Measurements from ENCODE around the gene KATNA1.

Gene KATNA1

DNA sequence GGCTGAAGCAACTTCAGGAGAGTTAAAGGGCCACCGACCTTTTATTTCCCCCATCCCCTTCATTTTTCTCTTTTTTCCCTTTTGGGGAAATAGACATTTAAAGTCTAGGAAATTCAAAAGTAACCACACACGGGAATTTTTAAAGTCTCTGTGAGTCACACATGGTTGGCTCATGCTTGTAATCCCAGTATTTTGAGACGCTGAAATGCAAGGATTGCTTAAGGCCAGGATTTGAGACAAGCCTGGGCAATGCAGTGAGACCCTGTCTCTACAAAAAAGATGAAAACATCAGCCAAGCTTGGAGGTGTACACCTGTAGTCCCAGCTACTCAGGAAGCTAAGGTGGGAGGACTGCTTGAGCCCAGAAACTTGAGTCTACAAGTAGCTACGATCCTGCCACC lies 34.2 kb downstream of the KATNA1 start:
- no peak for DNase-seq (ENCODE audit: low read depth in 1 of 2, low spot score in 1 of 2)

- no peak for DNase-seq (ENCODE audit: low read depth in 1 of 2, low spot score in 1 of 2)
Measured at GRCh38 chr6:149608381-149608982, 40.0 kb downstream of the KATNA1 start.

DNA sequence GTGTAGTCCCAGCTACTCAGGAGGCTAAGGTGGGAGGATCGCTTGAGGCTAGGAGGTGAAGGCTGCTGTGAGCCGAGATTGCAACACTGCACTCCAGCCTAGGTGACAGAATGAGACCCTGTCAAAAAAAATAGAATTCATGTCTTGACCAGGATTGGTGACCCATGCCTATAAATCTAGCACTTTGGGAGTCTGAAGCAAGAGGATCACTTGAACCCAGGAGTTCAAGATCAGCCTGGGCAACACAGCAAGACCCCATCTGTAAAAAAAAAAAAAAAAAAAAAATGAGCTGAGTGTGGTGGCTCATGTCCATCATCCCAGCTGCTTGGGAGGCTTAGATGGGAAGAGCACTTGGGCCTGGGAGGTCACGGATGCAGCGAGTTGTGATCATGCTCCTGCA lies 48.0 kb downstream of the KATNA1 start:
- DNase-seq (ENCODE audit: low read depth in 1 of 2, low spot score in 1 of 2), result no peak

GRCh38 chr6:149593408-149593807 lies 55.1 kb downstream of the KATNA1 start:
- DNase-seq (ENCODE audit: low read depth in 1 of 2, low spot score in 1 of 2), result no peak

- DNase-seq (ENCODE audit: low read depth in 1 of 2, low spot score in 1 of 2), result no peak
Measured at GRCh38 chr6:149592983-149593382, 55.5 kb downstream of the KATNA1 start.

GRCh38 chr6:149586149-149586548 lies 62.4 kb downstream of the KATNA1 start:
- no peak for DNase-seq (ENCODE audit: low read depth in 1 of 2, low spot score in 1 of 2)

- DNase-seq (ENCODE audit: low read depth in 1 of 2, low spot score in 1 of 2), result no peak
Measured at GRCh38 chr6:149581349-149581748, 67.2 kb downstream of the KATNA1 start.

DNA sequence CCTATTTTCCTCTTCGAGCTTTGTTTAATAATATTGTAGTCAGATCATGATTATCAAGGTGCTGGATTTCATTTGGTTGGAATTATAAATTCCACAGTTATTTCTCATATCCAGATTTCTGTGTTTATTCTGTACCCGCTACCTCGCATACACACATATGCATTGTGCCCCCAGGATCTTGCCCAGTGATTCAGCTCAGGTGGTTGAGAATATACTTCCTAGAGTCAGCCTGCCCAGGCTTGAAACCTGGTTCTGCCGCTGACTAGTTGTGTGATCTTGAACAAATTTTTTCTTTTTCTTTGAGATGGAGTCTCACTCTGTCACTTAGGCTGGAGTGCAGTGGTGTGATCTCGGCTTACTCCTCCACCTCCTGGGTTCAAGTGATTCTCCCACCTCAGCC lies 67.6 kb downstream of the KATNA1 start:
- DNase-seq (ENCODE audit: low read depth in 1 of 2, low spot score in 1 of 2), result no peak

GRCh38 chr6:149567945-149568585 lies 80.4 kb downstream of the KATNA1 start:
- no peak for DNase-seq (ENCODE audit: low read depth in 1 of 2, low spot score in 1 of 2)

- DNase-seq (ENCODE audit: low read depth in 1 of 2, low spot score in 1 of 2), result no peak
Measured at GRCh38 chr6:149567194-149567586, 81.3 kb downstream of the KATNA1 start.

DNA sequence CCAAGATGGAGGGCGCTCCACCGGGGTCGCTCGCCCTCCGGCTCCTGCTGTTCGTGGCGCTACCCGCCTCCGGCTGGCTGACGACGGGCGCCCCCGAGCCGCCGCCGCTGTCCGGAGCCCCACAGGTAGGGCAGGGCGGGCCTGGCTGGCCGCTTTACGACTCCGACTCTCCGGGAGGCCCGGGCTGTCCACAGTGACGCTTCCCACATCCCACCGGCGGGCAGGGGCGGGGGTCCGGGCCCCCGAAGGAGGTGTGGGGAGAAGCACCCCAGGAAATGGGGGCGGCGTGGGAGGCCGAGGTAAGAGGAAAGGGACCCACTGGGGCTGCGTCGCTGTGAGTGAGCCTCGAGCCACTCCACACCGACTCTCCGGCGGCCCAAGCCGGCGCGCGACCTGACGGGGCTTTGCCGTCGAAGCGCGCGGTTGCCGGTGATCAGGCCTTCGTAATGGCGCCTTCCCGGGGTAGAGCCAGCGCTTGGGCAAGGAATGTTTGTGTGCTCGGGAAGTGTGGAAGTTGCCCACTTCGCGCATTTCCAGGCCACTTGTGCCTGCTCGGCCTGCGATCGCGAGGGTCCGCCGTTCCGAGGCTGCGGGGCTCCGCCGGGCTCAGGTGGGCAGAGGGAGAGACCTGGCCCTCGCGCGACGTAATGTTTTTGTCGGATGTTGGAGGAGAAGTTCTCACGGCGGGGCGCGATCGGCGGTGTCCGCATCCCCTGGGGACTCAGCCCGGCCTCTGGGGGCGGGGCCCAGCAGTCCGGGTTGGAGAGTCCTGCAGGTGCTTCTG lies 81.9 kb downstream of the KATNA1 start:
- DNase-seq (ENCODE audit: low read depth in 1 of 2, low spot score in 1 of 2), result peak in 1 of 2 donors; percentile 33

- DNase-seq (ENCODE audit: low read depth in 1 of 2, low spot score in 1 of 2), result peak; percentile 92 to 93
Measured at GRCh38 chr6:149565527-149566409, 82.7 kb downstream of the KATNA1 start, which contains the start of gene GINM1. Gene GINM1 (plus strand): TSS chr6:149566375. CDS start chr6:149566415, 40 bp downstream.

DNA sequence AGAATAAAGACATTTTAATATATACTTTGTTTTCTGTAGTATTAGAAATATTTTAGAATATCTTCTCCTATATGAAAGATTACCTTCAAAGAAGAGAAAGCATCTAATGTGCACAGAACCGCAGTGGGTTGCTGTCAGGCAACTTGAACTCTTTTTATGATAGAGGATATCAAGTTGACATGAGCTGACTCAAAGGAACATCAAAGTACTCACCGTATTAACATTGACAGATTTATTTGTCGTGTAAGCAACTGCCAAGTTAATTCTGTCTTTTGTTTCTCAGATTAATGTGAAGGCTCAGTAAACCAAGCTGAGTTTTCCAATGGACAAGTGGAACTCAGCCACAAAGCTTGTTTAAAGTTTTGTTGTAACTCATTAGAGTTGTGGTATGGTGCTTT lies 84.6 kb downstream of the KATNA1 start:
- DNase-seq (ENCODE audit: low read depth in 1 of 2, low spot score in 1 of 2), result no peak

GRCh38 chr6:149563203-149563927 lies 85.1 kb downstream of the KATNA1 start:
- no peak for DNase-seq (ENCODE audit: low read depth in 1 of 2, low spot score in 1 of 2)

DNA sequence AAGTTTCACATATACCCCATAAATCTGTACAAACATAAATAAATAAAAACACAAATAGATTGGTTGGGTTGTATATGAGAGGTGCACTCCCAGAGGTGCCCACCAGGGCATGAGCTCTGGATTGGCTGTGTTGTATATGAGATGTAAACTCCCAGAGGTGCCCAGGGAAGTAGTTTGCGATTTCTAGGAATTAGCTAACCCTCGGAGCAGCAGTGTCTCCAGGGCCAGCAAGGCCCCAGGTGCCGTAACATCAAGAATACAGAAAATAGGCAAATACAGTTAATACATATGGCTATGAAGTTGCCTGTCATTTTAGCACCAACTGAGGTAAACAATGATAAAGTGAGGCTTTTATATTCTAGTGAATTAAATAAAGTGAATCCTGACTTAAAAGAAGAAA lies 87.8 kb downstream of the KATNA1 start:
- no peak for DNase-seq (ENCODE audit: low read depth in 1 of 2, low spot score in 1 of 2)

DNA sequence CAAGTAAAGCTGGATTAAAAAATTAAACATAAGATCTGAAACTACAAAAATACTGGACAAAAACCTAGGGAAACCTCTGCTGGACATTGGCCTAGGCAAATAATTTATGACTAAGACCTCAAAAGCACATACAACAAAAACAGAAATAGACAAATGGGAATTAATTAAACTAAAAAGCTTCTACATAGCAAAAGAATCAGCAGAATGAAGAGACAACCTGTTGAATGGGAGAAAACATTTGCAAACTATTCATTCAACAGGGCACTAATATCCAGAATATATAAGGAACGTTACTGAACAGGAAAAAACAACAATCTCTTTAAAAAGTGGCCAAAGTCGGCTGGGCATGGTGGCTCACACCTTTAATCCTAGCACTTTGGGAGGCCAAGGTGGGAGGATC lies 89.1 kb downstream of the KATNA1 start:
- no peak for DNase-seq (ENCODE audit: low read depth in 1 of 2, low spot score in 1 of 2)

- no peak for DNase-seq (ENCODE audit: low read depth in 1 of 2, low spot score in 1 of 2)
Measured at GRCh38 chr6:149558029-149558428, 90.5 kb downstream of the KATNA1 start.

- DNase-seq (ENCODE audit: low read depth in 1 of 2, low spot score in 1 of 2), result no peak
Measured at GRCh38 chr6:149551920-149552319, 96.6 kb downstream of the KATNA1 start.

DNA sequence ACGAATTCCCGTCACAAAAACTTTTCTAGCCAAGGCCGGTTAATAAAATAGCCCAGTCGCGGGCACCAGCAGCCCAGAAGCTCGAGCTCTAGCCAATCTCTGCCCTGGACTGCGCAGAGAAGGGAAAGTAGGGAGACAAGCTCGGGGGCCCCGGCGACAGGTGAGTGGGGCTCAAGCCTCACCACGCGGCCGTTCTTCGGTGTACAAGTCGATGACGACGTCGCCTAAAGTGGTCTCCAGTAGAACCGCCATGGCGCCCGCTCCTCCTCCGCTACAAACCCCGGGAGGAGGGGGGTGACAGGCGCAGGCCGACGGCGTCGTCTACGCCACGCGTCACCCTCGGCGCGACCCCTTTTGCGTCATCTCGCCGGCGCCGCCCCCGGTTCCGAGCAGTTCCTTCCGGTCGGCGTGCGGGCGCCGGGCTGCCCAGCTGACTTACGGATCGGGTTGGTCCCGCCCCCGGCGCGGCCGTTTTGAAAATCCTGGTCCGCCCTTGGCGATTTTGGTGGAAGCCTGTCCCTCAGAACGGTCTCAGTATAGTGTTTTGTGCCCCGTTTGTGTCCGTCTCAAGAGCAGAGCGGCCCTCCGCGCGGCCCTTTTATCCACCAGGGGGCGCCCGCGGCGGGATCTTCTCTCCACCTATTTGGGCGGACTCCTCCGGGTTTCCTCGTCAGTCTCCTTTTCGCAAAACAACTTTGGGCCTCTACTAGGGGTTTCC lies 102.6 kb downstream of the KATNA1 start, which contains the start of gene PPIL4:
TSS of gene PPIL4 (minus strand) at position 290 of the 718 bp plus-strand sequence. CDS start at position 252, 38 bp downstream.
- peak; percentile 93 to 95 for DNase-seq (ENCODE audit: low read depth in 1 of 2, low spot score in 1 of 2)

GRCh38 chr6:149545258-149545753 lies 103.2 kb downstream of the KATNA1 start:
- peak; percentile 17 to 62 for DNase-seq (ENCODE audit: low read depth in 1 of 2, low spot score in 1 of 2)

All from activated CD4-positive, alpha-beta T cell treated with anti-CD3 and anti-CD28 coated beads, Interleukin-2, amount 50 U/mL, for 24 hours (primary cell).